HL-60 (cell line): ENCODE measurements around the gene TOGARAM1.

Experiments
- CTCF ChIP-seq: IDR thresholded peaks from one replicate; pipeline ENCODE4 v1.5.1; 2011; ENCODE audit warnings: low read length, control low read depth, inconsistent platforms; ENCODE audit not compliant: insufficient read depth
- GABPA ChIP-seq: IDR thresholded peaks from 2 replicates; pipeline ENCODE4 v1.6.1; 2012; ENCODE audit warnings: low read depth
- POLR2AphosphoS5 ChIP-seq: IDR thresholded peaks from 2 replicates; pipeline ENCODE4 v1.6.1; 2012; ENCODE audit warnings: low read depth
- REST ChIP-seq: IDR thresholded peaks from 2 replicates; pipeline ENCODE4 v1.6.1; 2012; ENCODE audit warnings: low read depth; ENCODE audit not compliant: insufficient replicate concordance
- SPI1 ChIP-seq: IDR thresholded peaks from 2 replicates; pipeline ENCODE4 v1.6.1; 2012; ENCODE audit warnings: low read depth, mild to moderate bottlenecking, borderline replicate concordance

GRCh38 chr14:45120096-45120495, 158.1 kb downstream of the TOGARAM1 start:
- TF ChIP-seq POLR2AphosphoS5 (no peak), CTCF (no peak), GABPA (no peak), SPI1 (no peak), REST (no peak)
